GM23248 (cell line): Measurements from ENCODE around the gene PKNOX2. TPM values are rescaled to one million over a fixed set of nuclear protein-coding genes. Genes with fewer than 3 reads are reported as not detected.

Experiments used
- DNase-seq: peaks from one replicate; pipeline ENCODE4 v3.0.0-alpha.2; 2015
- H2AFZ ChIP-seq: fragments of 200-600 bp; sonication (generic); 2 replicates; pipeline ENCODE4 v1.6.1; 2016; ENCODE audit warnings: antibody characterized with exemption
- H3F3A ChIP-seq: fragments of 200-600 bp; sonication (generic); 2 replicates; pipeline ENCODE4 v1.6.1; 2016; ENCODE audit warnings: mild to moderate bottlenecking, antibody characterized with exemption, mixed run types; ENCODE audit not compliant: insufficient read depth
- H3K27ac ChIP-seq: fragments of 200-600 bp; sonication (generic); 2 replicates; pipeline ENCODE4 v1.5.1; 2016; ENCODE audit warnings: mild to moderate bottlenecking
- H3K27me3 ChIP-seq: fragments of 200-600 bp; sonication (generic); replicated peaks from 2 replicates; pipeline ENCODE4 v1.6.1; 2016; ENCODE audit warnings: mild to moderate bottlenecking; ENCODE audit not compliant: insufficient read depth
- H3K36me3 ChIP-seq: fragments of 200-600 bp; sonication (generic); 2 replicates; pipeline ENCODE4 v1.6.1; 2016; ENCODE audit warnings: low read depth, mild to moderate bottlenecking
- H3K4me1 ChIP-seq: fragments of 200-600 bp; sonication (generic); 2 replicates; pipeline ENCODE4 v1.6.1; 2016; ENCODE audit warnings: mild to moderate bottlenecking; ENCODE audit not compliant: insufficient read depth
- H3K4me2 ChIP-seq: fragments of 200-600 bp; sonication (generic); one replicate; pipeline ENCODE4 v1.6.1; 2016; ENCODE audit warnings: mild to moderate bottlenecking; ENCODE audit not compliant: unreplicated experiment
- H3K4me3 ChIP-seq: fragments of 200-600 bp; sonication (generic); 2 replicates; pipeline ENCODE4 v1.5.1; 2016; ENCODE audit warnings: mild to moderate bottlenecking
- H3K79me2 ChIP-seq: fragments of 200-600 bp; sonication (generic); 2 replicates; pipeline ENCODE4 v1.6.1; 2016; ENCODE audit warnings: mild to moderate bottlenecking; ENCODE audit not compliant: insufficient read depth
- H3K9ac ChIP-seq: fragments of 200-600 bp; sonication (generic); 2 replicates; pipeline ENCODE4 v1.6.1; 2016; ENCODE audit warnings: mild to moderate bottlenecking
- H3K9me2 ChIP-seq: fragments of 200-600 bp; sonication (generic); 2 replicates; pipeline ENCODE4 v1.6.1; 2016; ENCODE audit warnings: mixed run types, mild to moderate bottlenecking, moderate library complexity; ENCODE audit not compliant: insufficient read depth
- H3K9me3 ChIP-seq: fragments of 200-600 bp; sonication (generic); one replicate; pipeline ENCODE4 v1.6.1; 2017; ENCODE audit warnings: low read depth
- H4K20me1 ChIP-seq: fragments of 200-600 bp; sonication (generic); 2 replicates; pipeline ENCODE4 v1.6.0; 2016; ENCODE audit not compliant: insufficient read depth
- EZH2 ChIP-seq: fragments of 200-600 bp; sonication (generic); IDR thresholded peaks from 2 replicates; pipeline ENCODE4 v1.6.1; 2018; ENCODE audit warnings: antibody characterized with exemption, mild to moderate bottlenecking; ENCODE audit not compliant: insufficient read depth, poor library complexity, severe bottlenecking
- EZH2phosphoT487 ChIP-seq: fragments of 200-600 bp; sonication (generic); IDR thresholded peaks from 2 replicates; pipeline ENCODE4 v1.6.1; 2018; ENCODE audit warnings: antibody characterized with exemption, moderate library complexity, mild to moderate bottlenecking, low read depth; ENCODE audit not compliant: insufficient read depth
- WGBS, 2 experiments: methylation state at CpG; one replicate each; pipeline ENCODE4 v1.1.6; 2015 to 2017; ENCODE audit warnings: low lambda C conversion rate in 2 of 2, low coverage in 1 of 2; ENCODE audit errors: missing lambda C conversion rate in 2 of 2; 5-methylcytosine and 5-hydroxymethylcytosine counted together
- in situ Hi-C: fragments of 300-500 bp; cut with MboI; formaldehyde crosslinking; loops from 2 replicates; pipeline ENCODE4 v1.15.0; 2020
- polyA plus RNA-seq: library from polyadenylated mRNA; unstranded; fragments of >200 nt; fragmentation: Nextera tagmentation; extraction: Ambion mirVana; gene quantifications from 2 replicates; pipeline ENCODE4 v1.2.1, GENCODE V29; 2016
- total RNA-seq: library from RNA; depleted of rRNA; stranded (reverse); fragments of >200 nt; shearing (Covaris generic); gene quantifications from 2 replicates; pipeline ENCODE4 v1.2.3, GENCODE V29; 2014

The PKNOX2 gene
- total and polyA plus RNA-seq, 2 experiments from 2014 or later = 0.21 to 0.76 TPM

- 87 to 88% methylated on average over 11 of the region's 11 CpGs for WGBS, 2 experiments
- in situ Hi-C loops = no loop called here
- no peaks in the 10 kb centered on the region for H3K79me2 ChIP-seq
These were observed 15.3 kb downstream of the PKNOX2 start for GRCh38 chr11:125179895-125180294.

GRCh38 chr11:125180413-125181305 is 16.1 kb downstream of the PKNOX2 start:
- no peak overlapping the region for H3K27ac ChIP-seq
- no peak overlapping the region for H3K4me3 ChIP-seq
- in situ Hi-C loops = no loop called here
- H3K79me2 ChIP-seq = no peaks in the 10 kb centered on the region
- H3K36me3 ChIP-seq = no peaks in the 10 kb centered on the region
- no peaks in the 10 kb centered on the region for H3K4me1 ChIP-seq
- H4K20me1 ChIP-seq = no peaks in the 10 kb centered on the region
- H3K9me3 ChIP-seq = no peaks in the 10 kb centered on the region
- H3K9me2 ChIP-seq = no peaks in the 10 kb centered on the region
- WGBS, 2 experiments = 63 to 64% methylated on average over 6 of the region's 6 CpGs
- no peaks in the 10 kb centered on the region; the same call in 1 of the 2 replicates for H3F3A ChIP-seq
- DNase-seq = peak; percentile 47
- H3K27me3 ChIP-seq = no peaks in the 10 kb centered on the region; the same call in 1 of the 2 replicates
- no peak overlapping the region for H3K9ac ChIP-seq
- TF ChIP-seq EZH2phosphoT487 (no peak), EZH2 (no peak)
- no peak overlapping the region for H2AFZ ChIP-seq
- no peak overlapping the region for H3K4me2 ChIP-seq

More at GRCh38 chr11:125179895-125180294, 15.3 kb downstream of the PKNOX2 start:
- Histone ChIP-seq H3K4me2 (no peak overlapping the region), H2AFZ (no peak overlapping the region), H3K4me1 (no peaks in the 10 kb centered on the region), H3K9me3 (no peaks in the 10 kb centered on the region), H3F3A (no peaks in the 10 kb centered on the region; the same call in 1 of the 2 replicates), H3K36me3 (no peaks in the 10 kb centered on the region), H3K9me2 (no peaks in the 10 kb centered on the region), H3K9ac (no peak overlapping the region), H4K20me1 (no peaks in the 10 kb centered on the region), H3K27ac (no peak overlapping the region), H3K27me3 (no peaks in the 10 kb centered on the region; the same call in none of the 2 replicates), H3K4me3 (no peak overlapping the region)
- DNase-seq = no peak
- TF ChIP-seq EZH2phosphoT487 (no peak), EZH2 (no peak)

- Histone ChIP-seq H3K4me2 (no peak overlapping the region), H3F3A (no peaks in the 10 kb centered on the region; the same call in 1 of the 2 replicates), H3K9me3 (no peaks in the 10 kb centered on the region), H3K36me3 (no peaks in the 10 kb centered on the region), H3K9me2 (no peaks in the 10 kb centered on the region), H3K4me3 (no peak overlapping the region), H3K9ac (no peak overlapping the region), H3K27me3 (no peaks in the 10 kb centered on the region; the same call in 1 of the 2 replicates), H2AFZ (no peak overlapping the region), H3K79me2 (no peaks in the 10 kb centered on the region), H3K4me1 (no peaks in the 10 kb centered on the region), H3K27ac (no peak overlapping the region), H4K20me1 (no peaks in the 10 kb centered on the region)
- no peak for TF ChIP-seq EZH2
- TF ChIP-seq EZH2phosphoT487 = no peak
- DNase-seq = no peak
- in situ Hi-C loops = no loop called here
These were observed 18.0 kb downstream of the PKNOX2 start for GRCh38 chr11:125182573-125182972.

DNA sequence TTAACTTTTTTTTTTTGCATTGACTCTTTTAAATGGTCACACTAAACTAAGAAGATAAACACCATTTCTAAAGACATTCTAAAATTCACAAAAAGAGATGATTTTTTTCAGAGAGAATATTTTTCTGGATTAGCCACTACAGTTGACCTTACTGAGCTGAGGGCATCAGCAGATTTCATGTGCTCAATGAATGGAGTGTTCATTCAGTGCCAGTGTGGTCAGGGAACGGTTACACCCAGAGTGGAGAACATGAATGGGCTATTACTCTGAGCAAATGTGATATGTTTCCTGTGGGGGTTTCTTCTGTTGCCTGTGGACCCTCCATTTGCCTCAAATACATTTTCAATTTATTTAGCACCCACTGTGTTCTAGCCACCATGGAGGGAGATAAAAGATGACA is 19.1 kb downstream of the PKNOX2 start:
- Histone ChIP-seq H3K9ac (no peak overlapping the region), H3K4me1 (no peaks in the 10 kb centered on the region; the same call in 1 of the 2 replicates), H3K27ac (no peak overlapping the region), H3K36me3 (no peaks in the 10 kb centered on the region), H3K9me3 (no peaks in the 10 kb centered on the region), H3K79me2 (no peaks in the 10 kb centered on the region), H4K20me1 (no peaks in the 10 kb centered on the region), H3K4me2 (no peak overlapping the region), H3K9me2 (no peaks in the 10 kb centered on the region), H2AFZ (no peak overlapping the region), H3K27me3 (no peaks in the 10 kb centered on the region; the same call in 1 of the 2 replicates), H3F3A (no peaks in the 10 kb centered on the region; the same call in 1 of the 2 replicates), H3K4me3 (no peak overlapping the region)
- in situ Hi-C loops = no loop called here
- DNase-seq = no peak
- no peak for TF ChIP-seq EZH2phosphoT487
- no peak for TF ChIP-seq EZH2
- WGBS, 2 experiments = 27 to 52% methylated on average over 1 of the region's 1 CpG
